Amygdala (tissue), 56 donors: Measurements from ENCODE around the gene BID.

Experiments used
- DNase-seq, 56 donors: peaks; one replicate each; lab custom pipeline; 2025; lab: John Stamatoyannopoulos, UW

BID gene

DNA sequence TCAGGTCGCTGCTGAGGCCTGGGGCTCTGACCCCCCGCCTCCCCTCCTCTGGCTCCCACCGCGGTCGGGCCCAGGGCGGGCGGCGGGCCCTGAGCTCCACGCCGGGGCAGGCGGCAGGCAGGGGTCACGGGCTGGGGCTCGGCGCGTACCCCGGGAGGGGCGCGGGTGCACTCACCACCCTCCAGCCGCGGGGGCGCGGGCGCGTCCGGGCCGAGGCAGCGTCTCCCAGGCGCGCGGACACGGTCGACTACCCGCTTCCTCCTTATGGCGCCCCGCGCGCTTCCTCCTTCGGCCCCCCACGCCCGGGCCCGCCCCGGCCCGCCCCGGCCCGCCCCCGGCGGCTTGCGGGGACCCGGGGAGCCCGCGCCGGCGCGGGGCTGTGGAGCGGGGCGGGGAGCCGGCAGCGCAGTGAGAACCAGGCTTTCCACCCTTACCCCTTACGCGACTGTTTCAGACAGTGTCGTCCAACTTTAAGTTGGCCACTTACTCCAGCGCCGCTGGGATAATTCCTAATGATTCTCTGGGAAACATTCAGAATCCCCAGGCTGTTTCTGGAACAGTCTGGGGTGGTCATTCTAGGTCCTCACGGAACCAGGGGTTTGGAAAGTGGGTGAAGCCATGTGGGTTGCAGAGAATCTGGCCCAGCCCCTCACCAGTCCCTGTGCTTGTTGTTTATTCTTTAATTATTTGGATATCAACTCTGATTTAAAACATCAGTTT is at the start of gene BID:
Gene BID (minus strand): TSS at position 264 of the 720 bp plus-strand sequence. CDS start 24,353 bp downstream, outside the sequence.
- DNase-seq, result peak in 5 of 56 donors; percentile 11 to 48 (median 30)

DNA sequence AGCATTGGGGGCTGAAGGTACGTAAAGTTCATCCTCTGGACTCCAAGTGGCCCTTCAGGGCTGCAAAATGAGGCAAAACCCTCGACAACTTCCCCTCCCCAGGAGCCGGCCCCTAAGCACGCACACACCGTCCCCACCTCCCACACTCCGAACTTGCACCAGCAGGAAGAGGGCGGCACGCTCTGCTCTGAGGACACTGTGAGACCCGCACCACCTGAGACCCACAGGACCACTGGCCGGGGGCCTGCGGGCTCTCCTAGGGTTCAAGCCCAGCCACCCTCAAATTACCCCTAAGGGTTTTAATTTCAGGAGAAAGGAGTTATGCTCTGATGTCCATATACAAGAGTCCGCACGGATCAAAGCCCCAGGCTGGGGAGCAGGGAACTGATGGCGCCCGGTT is 49.7 kb upstream of the BID start:
- DNase-seq, result no peak

DNA sequence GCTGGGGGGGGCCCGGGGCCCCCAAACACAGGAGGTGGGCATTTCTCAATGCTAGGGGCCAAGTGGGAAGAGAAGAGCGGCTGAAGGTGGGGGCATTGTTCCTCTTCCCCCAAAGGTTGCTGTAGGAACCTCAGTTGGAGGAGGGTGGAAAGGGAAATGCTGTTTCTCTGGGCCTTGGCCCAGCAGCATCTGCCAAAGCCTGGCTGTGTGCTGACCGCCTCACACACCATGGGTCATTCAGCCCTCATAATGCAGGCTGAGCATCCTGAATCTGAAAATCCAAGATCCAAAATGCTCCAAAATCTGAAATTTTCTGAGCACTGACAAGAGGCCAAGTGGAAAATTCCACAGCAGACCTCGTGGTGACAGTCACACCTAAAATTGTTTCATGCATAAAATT is 49.0 kb upstream of the BID start:
- peak in 2 of 56 donors; percentile 19 to 41 for DNase-seq

DNA sequence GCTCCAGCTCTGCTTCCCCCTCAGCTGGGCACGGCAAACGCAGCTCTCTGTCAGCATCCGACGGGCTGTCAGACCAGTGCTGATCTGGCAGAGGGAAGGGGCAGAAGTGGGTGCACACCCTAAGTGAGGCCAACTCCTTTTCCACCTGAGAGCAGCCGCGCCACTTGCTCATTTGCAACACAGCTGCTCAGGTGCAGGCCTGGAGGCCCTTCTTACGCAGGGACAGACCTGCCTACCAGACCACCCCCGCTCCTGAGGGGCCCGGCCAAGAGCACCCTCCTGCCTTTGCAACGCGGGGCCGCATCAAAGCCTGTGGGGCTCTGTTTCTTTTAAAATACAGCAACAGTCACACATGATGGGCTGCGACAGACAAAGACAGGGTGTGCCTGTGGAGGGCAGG is 47.8 kb upstream of the BID start:
- no peak for DNase-seq

DNA sequence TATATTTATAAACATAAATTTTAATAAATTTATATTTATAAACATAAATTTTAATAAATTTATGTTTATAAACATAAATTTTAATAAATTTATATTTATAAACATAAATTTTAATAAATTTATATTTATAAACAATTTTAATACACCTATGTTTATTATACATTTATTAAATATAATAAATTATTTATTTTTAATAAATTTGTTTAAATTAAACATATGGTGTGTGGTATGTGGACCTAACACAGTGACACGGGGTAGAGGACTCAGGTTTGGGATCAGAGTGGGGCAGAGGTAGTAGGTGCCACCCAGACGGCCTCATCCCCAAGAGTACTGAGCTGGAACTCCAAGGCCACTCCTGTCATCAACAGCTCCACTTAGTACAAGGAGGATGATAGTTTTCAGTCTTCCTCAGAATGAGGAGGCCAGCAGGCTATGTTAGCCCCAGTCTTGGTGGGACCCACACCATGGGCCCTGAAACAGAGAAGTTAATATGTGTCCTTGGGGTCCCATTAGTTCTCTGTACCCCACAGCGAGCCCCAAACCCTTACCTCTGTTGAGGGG is 46.7 kb upstream of the BID start:
- DNase-seq, result no peak

DNA sequence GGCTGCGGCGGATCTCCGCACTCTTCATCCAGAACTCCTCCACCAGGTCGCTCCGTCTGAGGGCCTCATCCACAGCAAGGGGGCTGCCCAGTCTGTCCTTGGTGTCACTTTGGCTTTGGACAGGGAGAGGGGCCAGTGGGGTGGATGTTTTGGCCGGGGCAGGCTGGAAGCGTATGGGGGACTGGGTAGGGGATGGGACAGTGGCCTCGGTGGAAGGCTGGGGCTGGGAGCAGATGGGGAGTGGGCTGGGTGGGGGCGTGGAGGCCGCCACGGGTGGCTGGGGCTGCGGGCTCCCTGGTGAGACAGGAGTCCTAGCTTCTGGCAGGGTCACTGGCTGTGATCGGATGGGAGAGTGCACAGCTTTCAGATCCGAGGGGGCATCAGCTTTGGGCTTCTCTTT is 44.4 kb upstream of the BID start:
- DNase-seq, result no peak

DNA sequence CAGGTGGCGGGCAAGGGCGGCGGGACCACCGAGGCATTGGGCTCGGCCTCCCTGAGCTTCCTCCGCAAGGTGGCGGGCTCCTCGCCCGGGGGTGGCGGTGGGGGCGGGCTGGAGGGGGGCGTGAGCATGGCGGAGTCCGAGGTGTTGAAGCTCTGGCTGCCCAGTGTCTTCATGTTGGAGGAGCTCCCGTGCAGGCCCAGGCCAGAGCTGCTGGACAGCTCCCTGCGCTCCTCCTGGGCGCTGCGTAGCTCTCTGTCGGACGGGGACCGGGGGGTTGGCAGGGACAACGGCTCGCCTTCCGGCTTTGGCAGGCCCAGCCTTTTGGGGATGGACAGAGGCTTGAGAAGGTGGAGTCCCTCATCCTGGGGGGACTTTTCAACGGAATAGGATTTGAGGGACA is 43.9 kb upstream of the BID start:
- DNase-seq, result no peak

DNA sequence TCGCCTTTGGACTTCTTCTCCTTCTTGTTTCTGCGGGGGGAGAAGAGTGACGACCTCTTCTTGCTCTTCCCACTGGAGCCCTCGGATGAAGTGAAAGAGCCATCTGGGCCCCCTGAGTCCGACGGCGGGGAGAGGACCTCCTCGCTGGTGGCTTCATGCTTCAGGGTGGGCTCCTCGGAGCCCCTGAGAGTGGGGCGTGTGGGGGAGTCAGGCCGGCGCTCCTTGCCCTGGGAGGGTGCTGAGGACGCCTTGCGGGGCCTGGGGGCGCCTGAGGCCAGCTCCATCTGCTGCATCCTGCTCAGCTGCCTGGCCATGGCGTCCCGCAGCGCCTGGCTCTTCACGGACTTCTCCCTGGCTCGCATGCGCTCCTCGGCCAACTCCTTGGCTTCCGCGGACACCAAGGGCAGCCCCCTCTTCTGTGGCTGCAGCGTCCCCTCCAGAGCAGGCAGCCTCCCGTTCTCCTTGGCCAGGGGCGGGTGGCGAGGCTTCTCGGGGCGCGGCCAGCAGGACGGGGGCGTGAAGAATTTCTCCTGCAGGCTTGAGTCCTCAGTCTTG is 43.3 kb upstream of the BID start:
- no peak for DNase-seq

DNA sequence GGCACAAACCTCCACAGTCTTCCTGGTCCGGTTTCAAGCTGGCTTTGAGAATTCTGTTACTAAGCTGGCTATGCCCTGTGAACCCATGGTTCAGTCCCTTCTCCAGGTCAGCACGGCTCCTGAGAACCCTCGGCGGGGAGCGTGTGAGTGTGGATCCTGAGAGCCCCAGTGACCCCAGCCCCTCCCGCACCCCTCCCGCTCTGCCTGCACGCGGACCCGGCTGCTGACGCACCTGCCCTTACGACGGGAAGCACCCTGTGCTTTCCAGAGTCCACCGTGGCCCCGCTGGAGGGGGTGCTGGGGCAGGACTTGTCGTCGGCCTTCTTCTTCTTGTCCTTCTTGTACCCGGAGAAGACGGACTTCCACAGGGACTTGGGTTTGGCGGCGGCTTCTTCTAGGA is 42.8 kb upstream of the BID start:
- DNase-seq, result no peak

DNA sequence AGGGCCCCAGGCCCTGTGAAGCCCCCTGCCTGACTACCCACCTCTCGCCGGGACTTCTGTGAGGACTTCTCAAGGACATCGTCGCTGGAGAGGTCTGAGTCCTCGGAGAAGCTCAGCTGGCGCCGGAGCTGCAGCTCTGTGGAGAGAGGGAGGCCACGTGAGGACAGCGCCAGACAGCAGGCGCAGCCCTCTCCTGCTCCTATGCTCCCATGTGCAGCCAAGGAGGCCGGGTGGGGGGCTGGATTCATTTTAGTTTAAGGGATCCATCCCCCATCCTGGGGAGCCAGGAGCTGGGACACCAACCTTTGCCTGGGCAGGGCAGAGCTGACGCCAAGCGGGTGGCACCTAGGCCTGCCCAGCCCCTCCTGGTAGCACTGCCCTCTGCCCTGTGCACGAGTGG is 42.4 kb upstream of the BID start:
- no peak for DNase-seq

DNA sequence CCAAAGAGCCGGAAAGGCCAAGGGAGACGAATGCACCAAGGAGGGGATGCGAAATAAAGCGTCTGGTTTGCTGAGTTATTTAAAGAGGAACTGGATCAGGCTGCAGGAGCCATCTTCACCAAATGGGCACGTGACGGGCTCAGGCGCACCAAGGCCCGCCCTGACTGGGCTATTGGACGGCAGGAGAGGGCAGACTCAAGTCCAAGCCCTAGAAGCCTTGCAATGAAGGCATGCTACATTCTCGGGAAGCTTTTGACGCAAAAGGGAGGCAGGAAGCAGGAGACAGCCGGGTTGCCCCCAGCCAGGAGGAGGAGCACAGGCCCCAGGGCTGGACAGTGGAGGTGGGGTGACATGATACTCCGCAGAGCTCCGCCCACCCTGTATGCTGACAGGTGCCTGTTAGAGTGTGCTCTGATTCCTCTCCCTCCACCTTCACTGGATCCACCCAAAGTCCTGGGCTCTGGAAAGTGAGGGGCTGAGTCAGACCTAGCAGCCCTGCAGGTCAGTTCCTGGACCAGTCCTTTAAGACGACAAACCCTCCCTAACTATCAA is 41.5 kb upstream of the BID start:
- no peak for DNase-seq

DNA sequence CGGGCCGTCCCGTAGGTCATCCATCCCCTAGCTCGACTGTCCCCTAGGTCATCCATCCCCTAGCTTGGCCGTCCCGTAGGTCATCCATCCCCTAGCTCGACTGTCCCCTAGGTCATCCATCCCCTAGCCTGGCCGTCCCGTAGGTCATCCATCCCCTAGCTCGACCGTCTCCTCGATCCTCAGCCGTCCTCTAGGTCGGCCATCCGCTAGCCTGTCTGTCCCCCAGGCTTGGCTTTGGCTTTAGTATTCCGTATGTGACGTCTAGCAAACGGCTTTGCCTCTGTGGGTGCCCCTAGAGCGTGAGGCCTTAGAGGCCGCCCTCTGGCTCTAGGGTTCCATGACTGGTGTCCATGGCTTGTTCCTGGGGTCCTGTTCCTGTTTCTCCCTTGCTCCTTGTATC is 40.6 kb upstream of the BID start:
- DNase-seq, result no peak

DNA sequence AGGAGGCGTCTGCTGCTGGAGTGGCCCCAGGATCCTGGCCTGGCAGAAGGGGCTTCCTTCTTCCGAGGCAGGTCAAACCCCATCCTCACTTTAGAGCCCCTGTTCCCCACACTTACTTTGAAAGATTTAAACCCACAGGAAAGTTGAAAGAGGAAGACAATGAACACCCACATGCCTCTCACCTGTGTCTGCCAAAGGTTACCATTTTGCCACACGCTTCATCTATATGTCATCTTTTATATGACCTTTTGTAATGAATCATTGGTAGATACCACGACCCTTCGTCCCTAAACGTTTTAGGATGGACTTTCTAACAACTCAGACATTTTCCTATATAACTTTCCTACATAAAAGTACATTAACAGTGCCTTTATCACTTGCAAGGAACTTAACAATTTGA is 39.8 kb upstream of the BID start:
- no peak for DNase-seq

DNA sequence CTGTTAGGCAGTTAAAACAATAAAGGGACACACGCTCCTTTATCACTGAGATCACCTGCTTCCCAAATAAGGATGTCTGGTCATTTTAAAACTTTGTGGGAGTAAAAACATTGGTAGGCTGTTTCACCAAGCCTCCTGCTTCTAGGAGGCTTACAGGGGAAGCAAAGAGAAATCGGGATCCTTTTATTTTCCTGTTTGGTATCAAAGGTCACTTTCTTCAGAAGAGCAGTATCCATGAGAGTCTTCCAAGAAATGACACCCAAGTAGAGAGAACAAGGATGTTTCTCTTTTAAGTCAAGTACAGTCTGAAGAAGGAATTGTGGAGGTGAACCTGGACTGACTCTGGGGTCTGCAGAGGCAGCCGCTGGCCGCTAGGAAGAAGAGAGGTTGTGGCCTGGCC is 36.9 kb upstream of the BID start:
- DNase-seq, result no peak

DNA sequence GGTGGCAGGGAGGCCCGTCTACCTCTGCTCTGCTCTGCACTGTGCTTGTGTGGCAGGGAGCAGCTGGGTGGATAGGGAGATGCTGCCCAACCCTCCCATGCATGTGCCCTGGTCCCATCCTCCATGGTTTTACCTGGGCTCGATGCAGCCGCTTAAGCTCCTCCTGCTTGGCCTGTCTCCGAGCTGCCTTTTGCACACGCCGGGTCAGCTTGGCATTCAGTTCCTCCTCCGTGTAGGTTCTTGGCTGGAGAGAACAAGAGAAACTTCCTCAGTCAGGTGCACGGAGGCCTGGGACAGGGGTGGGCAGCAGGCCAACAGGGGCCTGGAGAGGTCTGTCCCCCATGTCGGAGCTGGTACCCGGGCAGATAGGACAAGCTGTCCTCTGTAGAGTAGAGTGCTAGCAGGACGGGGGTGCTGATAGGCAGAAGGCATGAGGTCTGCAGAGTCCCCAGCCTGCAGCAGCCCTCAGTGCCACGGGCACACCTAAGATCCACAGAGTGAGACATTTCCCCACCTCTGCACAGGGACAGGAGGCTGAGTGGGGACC is 36.4 kb upstream of the BID start:
- no peak for DNase-seq

DNA sequence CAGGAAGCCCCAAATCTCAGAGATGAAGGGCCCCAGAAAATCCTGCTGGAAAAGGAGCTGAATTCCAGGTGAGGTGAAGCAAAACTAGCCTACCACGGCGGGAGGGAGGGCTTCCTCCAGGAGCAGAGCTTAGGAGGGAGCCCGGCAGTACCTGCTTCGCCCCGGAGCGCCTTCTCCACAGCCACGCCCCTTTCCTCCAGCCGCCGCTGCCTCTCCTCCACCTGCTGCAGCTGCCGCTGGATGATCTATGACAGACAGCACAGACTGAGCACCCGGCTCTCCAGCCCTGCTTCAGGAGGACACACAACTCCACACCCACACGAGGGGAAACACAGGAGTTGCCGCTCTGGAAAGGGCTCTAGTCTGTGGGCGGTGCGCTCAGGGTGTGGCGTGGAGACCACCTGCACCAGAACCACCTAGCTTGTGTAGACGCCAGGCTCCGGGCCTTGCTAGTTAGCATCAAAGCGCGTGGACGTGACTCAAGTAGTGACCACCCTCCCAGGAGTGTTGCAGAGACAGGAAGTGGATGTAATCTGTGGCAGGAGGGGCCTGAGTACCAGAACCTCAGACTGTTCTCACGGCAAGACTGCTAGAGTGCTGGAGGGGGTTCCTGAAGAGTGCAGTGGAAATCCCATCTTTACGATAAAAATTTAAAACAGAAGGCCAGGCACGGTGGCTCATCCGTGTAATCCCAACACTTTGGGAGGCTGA is 34.6 kb upstream of the BID start:
- DNase-seq, result no peak

DNA sequence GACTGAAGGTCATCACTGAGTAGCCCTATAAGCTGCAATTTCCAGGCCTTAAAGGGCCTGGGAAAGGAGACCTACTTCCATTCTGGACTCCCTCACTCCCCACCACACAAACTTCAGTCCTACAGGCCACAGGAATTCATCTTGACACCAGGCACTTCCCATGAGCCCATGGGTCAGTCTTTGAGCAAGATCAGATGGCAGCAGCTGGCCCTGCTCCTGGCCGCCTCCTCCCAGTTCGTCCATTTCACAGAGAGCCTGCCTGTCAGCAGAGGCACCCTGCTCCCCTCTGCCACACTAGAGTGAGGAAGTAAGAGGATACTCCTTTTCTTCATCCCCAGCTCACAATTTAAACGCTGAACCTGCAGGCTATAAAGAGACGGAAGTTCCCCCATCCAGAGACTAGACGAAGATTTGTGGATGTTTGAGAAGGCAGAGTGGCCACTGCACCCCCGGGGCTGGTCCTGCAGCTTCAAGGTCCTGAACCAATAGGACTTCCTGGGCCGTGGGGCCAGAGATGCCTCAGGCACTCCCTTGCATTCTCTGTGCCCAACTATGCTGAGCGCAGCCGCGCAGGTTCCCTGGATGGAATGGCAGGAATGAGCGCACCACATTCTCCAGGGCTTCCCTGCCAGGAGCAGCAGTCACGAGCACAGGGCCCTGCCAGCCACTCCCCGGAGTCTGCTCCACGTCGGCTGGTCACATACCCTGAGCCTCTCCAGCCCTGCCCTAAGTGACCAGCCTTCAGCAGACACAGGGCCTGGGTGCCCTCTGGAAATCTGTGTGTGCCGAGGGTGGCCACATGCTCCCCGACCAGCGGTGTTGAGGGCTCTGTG is 33.5 kb upstream of the BID start:
- DNase-seq, result no peak

DNA sequence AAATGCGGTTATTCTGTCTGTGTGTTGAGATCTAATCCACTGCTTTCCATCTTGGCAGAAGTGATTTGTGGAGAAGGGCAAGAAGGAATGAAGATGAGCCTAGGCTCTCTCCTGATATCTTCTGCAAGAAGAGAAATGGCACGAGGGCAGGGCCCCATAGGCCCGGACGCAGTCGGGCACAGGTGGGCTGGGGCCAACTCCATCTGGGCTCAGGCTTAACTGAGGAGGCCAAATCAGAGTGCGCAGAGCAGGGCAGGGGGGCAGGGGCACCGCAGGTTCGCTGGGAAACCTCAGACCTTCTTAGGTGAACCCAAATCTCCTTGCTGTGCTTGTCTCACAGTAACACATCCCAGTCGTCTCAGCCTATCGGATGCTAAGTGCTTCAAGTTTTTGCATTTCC is 32.8 kb upstream of the BID start:
- no peak for DNase-seq

DNA sequence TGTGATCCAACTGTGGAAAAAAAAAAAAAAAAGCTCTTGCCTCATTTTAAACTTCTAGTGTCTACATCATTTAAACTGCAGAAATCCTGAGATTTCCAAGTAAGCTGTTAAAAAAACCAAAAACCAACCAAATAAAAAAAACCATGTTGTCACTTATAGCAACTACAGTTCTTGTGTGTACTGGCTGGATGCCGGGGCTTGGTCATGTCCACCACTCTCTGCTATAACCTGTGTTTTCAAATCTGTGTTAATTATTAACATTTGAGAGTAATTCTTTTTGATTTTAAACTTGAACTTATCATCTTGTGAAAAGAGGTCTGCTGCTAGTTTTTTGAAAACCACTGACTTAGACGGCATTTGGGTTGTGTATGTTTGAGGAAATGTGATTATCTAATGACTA is 32.2 kb upstream of the BID start:
- no peak for DNase-seq
